Activated CD4-positive, alpha-beta T cell treated with anti-CD3 and anti-CD28 coated beads for 1 hour (primary cell): Measurements from ENCODE around the gene SFT2D1.
"Not testable (repeated sequence)": the region's sequence is repeated elsewhere in the genome, so short reads cannot be mapped to it uniquely, and the experiment has no call there.

Source experiments
- DNase-seq: peaks from one replicate; pipeline ENCODE4 v3.0.0-alpha.2; 2020

Gene SFT2D1

GRCh38 chr6:166362427-166362826 is 20.1 kb upstream of the SFT2D1 start:
- DNase-seq, result not testable (repeated sequence)

- DNase-seq, result no peak
Measured at GRCh38 chr6:166361077-166361429, 18.7 kb upstream of the SFT2D1 start.

- no peak for DNase-seq
Measured at GRCh38 chr6:166360243-166361076, 18.1 kb upstream of the SFT2D1 start.

- DNase-seq, result no peak
Measured at GRCh38 chr6:166355552-166355951, 13.2 kb upstream of the SFT2D1 start.

- DNase-seq, result no peak
Measured at GRCh38 chr6:166354965-166355364, 12.6 kb upstream of the SFT2D1 start.

- no peak for DNase-seq
Measured at GRCh38 chr6:166354143-166354542, 11.8 kb upstream of the SFT2D1 start.

- DNase-seq, result no peak
Measured at GRCh38 chr6:166353507-166353906, 11.2 kb upstream of the SFT2D1 start.

- no peak for DNase-seq
Measured at GRCh38 chr6:166352923-166353322, 10.6 kb upstream of the SFT2D1 start.

- no peak for DNase-seq
Measured at GRCh38 chr6:166351715-166352285, 9.5 kb upstream of the SFT2D1 start.

GRCh38 chr6:166348305-166348949 is 6.1 kb upstream of the SFT2D1 start:
- no peak for DNase-seq

- DNase-seq, result no peak
Measured at GRCh38 chr6:166346965-166347364, 4.6 kb upstream of the SFT2D1 start.

- no peak for DNase-seq
Measured at GRCh38 chr6:166346449-166346848, 4.1 kb upstream of the SFT2D1 start.

GRCh38 chr6:166345672-166346071 is 3.3 kb upstream of the SFT2D1 start:
- DNase-seq, result not testable (repeated sequence)

GRCh38 chr6:166344921-166345320 is 2.6 kb upstream of the SFT2D1 start:
- DNase-seq, result not testable (repeated sequence)

GRCh38 chr6:166344240-166344639 is 1.9 kb upstream of the SFT2D1 start:
- DNase-seq, result no peak

- DNase-seq, result no peak
Measured at GRCh38 chr6:166343150-166343487, 774 bp upstream of the SFT2D1 start.

GRCh38 chr6:166341977-166342348 is 382 bp downstream of the SFT2D1 start:
- DNase-seq, result no peak

GRCh38 chr6:166341464-166341863 is 881 bp downstream of the SFT2D1 start:
- DNase-seq, result no peak

- no peak for DNase-seq
Measured at GRCh38 chr6:166338854-166339253, 3.5 kb downstream of the SFT2D1 start.

- DNase-seq, result no peak
Measured at GRCh38 chr6:166336847-166337246, 5.5 kb downstream of the SFT2D1 start.

GRCh38 chr6:166335378-166336302 is 6.7 kb downstream of the SFT2D1 start:
- no peak for DNase-seq

GRCh38 chr6:166334878-166335277 is 7.5 kb downstream of the SFT2D1 start:
- DNase-seq, result no peak
